Activated CD8-positive, alpha-beta memory T cell treated with anti-CD3 and anti-CD28 coated beads, Interleukin-2, amount 50 U/mL, for 48 hours (primary cell): ENCODE results near the gene BDH1.

ENCODE experiments used
- DNase-seq: peaks from one replicate; pipeline ENCODE4 v3.0.0-alpha.2; 2020

Gene BDH1

DNA sequence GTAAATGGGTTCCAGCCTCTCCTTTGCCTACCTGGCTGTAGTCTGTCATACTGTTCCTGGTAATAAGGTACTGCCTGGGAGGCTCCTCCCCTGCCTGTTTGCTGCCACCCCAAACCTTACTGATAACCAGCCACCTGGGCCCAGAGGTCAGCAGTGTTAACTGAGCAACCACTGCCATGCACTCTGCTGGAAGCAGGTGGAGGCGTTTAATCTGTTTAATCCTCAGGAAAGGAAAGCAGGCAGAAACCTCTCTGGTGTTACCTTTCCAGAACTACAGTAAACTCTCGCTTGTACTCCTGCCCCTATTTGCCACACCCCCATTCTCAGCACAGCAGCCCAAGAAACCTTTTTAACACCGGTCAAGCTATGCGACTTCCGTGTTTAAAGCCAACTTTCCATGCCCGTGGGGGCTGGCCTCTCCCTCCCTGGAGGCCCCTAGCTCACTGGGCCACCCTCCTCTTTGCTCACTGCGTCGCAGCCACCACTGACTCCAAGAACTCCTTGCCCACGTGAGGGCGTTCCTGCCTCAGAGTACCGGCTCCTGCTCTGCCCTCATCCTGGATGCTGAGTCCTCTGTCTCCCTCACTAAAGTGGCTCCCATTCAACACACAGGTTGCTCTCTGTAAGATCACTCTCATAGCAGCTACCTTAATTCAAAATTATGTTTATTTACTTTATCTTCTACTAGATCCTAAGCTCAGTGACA, 8.3 kb downstream of the BDH1 start:
- DNase-seq: no peak

- no peak for DNase-seq
These were observed 9.3 kb downstream of the BDH1 start for GRCh38 chr3:197546307-197547085.

GRCh38 chr3:197545571-197545970, 10.2 kb downstream of the BDH1 start:
- no peak for DNase-seq

DNA sequence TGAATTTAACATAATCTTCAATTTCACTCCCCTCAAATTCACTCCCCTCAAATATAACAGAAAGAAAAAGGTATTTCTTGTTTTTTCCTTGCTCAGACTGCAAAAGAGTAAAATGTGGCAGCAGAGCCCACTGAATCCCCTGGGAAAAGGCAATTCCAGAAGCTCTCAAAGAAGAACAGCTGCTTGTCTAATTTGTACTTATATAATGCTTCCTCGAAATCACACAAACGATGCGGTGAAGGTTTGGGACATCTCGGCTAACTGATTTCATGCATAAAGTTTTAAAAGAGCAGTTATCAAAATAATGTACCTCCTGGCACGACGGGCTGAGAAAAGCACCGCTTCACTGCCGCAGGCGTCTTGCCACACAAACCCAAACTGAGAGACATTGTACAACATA, 10.7 kb downstream of the BDH1 start:
- no peak for DNase-seq

- no peak for DNase-seq
These were observed 12.9 kb downstream of the BDH1 start for GRCh38 chr3:197542741-197543454.

GRCh38 chr3:197541756-197542539, 13.8 kb downstream of the BDH1 start:
- DNase-seq: no peak

DNA sequence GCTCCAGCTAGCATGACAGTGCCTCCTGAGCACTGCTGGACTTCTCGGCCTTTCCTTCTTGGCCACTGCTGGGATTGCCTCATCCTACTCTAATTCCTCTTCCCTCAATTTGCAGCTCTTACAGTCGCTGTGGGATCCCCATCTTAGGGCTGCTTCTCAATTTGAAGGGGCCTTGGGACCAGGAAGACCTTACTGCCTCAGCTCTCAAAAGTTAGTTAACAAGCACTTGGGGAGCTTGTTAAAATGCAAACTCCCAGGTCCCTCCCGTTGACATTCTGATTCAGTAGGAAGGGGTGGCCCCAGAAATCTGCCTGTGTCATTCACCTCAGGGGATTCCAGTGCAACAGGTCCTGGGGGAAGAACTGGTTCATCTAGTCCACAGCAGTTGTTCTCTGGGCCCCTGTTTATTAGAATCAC, 14.8 kb downstream of the BDH1 start:
- DNase-seq: no peak

DNA sequence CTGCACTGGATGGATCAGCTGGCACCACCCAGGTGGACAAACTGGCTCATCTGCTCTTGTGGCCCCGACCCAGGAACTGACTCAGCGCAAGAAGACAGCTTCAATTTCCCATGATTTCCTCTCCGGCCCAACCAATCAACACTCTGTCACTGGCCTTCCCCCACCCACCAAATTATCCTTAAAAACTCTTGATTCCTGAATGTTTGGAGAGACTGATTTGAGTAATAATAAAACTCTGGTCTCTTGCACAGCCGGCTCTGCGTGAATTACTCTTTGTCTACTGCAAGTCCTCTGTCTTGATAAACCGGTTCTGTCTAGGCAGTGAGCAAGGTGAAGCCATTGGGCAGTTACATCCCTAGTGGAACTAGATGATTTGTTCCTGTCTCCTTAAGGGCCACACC, 16.1 kb downstream of the BDH1 start:
- no peak for DNase-seq

- DNase-seq: no peak
These were observed 21.6 kb downstream of the BDH1 start for GRCh38 chr3:197533927-197534725.

GRCh38 chr3:197533396-197533795, 22.4 kb downstream of the BDH1 start:
- DNase-seq: no peak

GRCh38 chr3:197532388-197532787, 23.4 kb downstream of the BDH1 start:
- DNase-seq: no peak

GRCh38 chr3:197528190-197528589, 27.6 kb downstream of the BDH1 start:
- no peak for DNase-seq

GRCh38 chr3:197527569-197527968, 28.2 kb downstream of the BDH1 start:
- DNase-seq: no peak

GRCh38 chr3:197525706-197526105, 30.1 kb downstream of the BDH1 start:
- DNase-seq: no peak

- no peak for DNase-seq
These were observed 31.6 kb downstream of the BDH1 start for GRCh38 chr3:197524128-197524527.

GRCh38 chr3:197523526-197523925, 32.2 kb downstream of the BDH1 start:
- DNase-seq: no peak

- DNase-seq: no peak
These were observed 32.8 kb downstream of the BDH1 start for GRCh38 chr3:197522881-197523441.

- no peak for DNase-seq
These were observed 33.5 kb downstream of the BDH1 start for GRCh38 chr3:197522183-197522715.

DNA sequence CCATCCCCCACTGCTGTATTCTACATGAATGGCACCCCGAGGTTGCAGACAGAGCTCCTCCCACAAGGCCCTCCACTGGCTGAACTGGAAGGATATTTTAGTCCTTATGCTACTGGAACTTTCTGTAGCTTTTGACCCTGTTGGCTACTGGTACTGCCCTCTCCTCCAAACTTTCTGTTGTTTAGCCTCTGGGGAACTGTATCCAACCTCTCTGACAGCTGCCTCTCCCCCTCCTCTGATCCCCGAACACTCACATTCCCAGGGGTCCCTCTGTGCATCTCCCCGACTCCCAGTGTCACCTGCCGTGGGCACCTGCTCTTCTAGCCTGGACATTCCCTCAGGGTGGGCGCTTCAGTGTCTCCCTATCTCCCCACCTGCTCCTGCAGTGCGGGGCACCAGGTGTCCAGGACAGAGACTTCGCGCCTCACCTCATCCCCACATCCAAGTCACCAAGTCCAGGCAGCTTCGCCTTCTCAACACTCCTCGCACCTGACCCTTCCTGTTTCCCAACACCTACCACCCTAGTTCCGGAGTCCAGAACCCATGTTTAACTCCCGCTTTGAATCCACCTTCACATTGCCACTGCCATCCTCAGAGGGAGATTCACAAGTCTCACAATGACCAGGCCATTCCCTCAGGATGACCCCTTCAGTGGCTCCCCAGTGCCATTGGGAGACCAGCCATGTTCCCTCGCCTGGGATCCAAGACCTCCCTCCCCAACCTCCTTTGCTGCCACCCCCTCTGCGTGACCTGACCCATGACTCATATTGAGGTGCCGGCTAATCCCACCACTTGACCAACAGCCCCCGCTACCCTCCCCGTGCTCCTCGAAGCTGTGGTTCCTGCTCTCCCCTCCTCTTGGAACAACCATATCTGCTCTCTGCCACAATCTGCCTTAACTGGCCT, 34.2 kb downstream of the BDH1 start:
- no peak for DNase-seq
